CD4-positive, alpha-beta T cell (primary cell): ENCODE results near the gene MARCHF3. TPM values are rescaled to one million over a fixed set of nuclear protein-coding genes. Genes with fewer than 3 reads are reported as not detected.

Source experiments
- ATAC-seq: fragments of 200-7000 bp; cut with Tn5 transposase; one replicate; pipeline ENCODE4 v1.10.0; 2022; ENCODE audit warnings: mild to moderate bottlenecking; ENCODE audit not compliant: poor library complexity
- CTCF ChIA-PET: fragments of 350-600 bp; sonication (Branson Sonifier 250); formaldehyde crosslinking; loops from one replicate; lab custom pipeline; 2021; ENCODE audit warnings: antibody characterized with exemption, inconsistent platforms; lab: Charles Lee
- POLR2A ChIA-PET: fragments of 350-600 bp; sonication (Branson Sonifier 250); formaldehyde crosslinking; loops from one replicate; lab custom pipeline; 2021; ENCODE audit warnings: antibody characterized with exemption, inconsistent platforms; lab: Charles Lee
- DNase-seq, 14 experiments: peaks; one replicate each; pipeline ENCODE4 v3.0.0-alpha.2; 2013 to 2020; ENCODE audit warnings: mixed read lengths in 2 of 14
- H3K27ac ChIP-seq, 2 donors: one replicate each; pipeline versions ENCODE4 v1.5.1 to v1.7.0; 2013; ENCODE audit warnings: low read length in 2 of 2, low read depth in 1 of 2, mild to moderate bottlenecking in 1 of 2
- H3K27me3 ChIP-seq, 2 experiments: 1 replicate in 1 of 2; 2 replicates in 1 of 2; pipeline versions ENCODE4 v1.6.1 to v1.7.0; 2013; ENCODE audit warnings: low read length in 2 of 2, control low read depth in 1 of 2, mild to moderate bottlenecking in 1 of 2, moderate library complexity in 1 of 2; ENCODE audit not compliant: insufficient read depth in 2 of 2, control insufficient read depth in 1 of 2
- H3K36me3 ChIP-seq: one replicate; pipeline ENCODE4 v1.6.1; 2013; ENCODE audit warnings: low read length, control low read depth; ENCODE audit not compliant: insufficient read depth
- H3K4me1 ChIP-seq: one replicate; pipeline ENCODE4 v1.6.1; 2013; ENCODE audit warnings: low read length, control low read depth; ENCODE audit not compliant: insufficient read depth
- H3K4me3 ChIP-seq: one replicate; pipeline ENCODE4 v1.5.1; 2013; ENCODE audit warnings: mild to moderate bottlenecking, low read length, moderate library complexity
- H3K9me3 ChIP-seq, 2 experiments: 1 replicate in 1 of 2; 2 replicates in 1 of 2; pipeline versions ENCODE4 v1.6.1 to v1.7.0; 2013; ENCODE audit warnings: low read length in 2 of 2, mild to moderate bottlenecking in 2 of 2, control low read depth in 1 of 2, moderate library complexity in 1 of 2; ENCODE audit not compliant: control insufficient read depth in 1 of 2, insufficient read depth in 1 of 2
- H3K27ac Mint-ChIP-seq: one replicate; pipeline ENCODE4 v1.8.0; 2020; ENCODE audit warnings: mixed read lengths
- H3K27me3 Mint-ChIP-seq: one replicate; pipeline ENCODE4 v1.8.0; 2021; ENCODE audit warnings: mixed read lengths
- H3K36me3 Mint-ChIP-seq: one replicate; pipeline ENCODE4 v1.8.0; 2021; ENCODE audit warnings: low read depth, mixed read lengths
- H3K4me1 Mint-ChIP-seq: one replicate; pipeline ENCODE4 v1.8.0; 2021; ENCODE audit warnings: low read depth, mixed read lengths
- H3K4me3 Mint-ChIP-seq: one replicate; pipeline ENCODE4 v1.8.0; 2020; ENCODE audit warnings: mild to moderate bottlenecking, mixed read lengths
- H3K9me3 Mint-ChIP-seq: one replicate; pipeline ENCODE4 v1.8.0; 2020; ENCODE audit warnings: mixed read lengths
- intact Hi-C, 2 experiments: fragments of 100-400 bp; cut with DNase I in 1 of 2; cut with micrococcal nuclease in 1 of 2; formaldehyde crosslinking; loops; one replicate each; pipeline versions ENCODE4 v1.15.1 to v1.9.0; 2023 to 2025; cut with DNase I, micrococcal nuclease
- total RNA-seq, 174 experiments: library from RNA in 2 of 174; stranded (reverse) in 2 of 174; gene quantifications; one replicate each; pipeline ENCODE4 v1.2.3 and lab custom pipeline; 2021 to 2026
- TF ChIP-seq, protein P1 (sequence below): fragments of 200-600 bp; IDR thresholded peaks from one replicate; pipeline ENCODE4 v1.8.0; 2022; ENCODE audit warnings: antibody characterized with exemption, mild to moderate bottlenecking

Gene MARCHF3
- total RNA-seq, 2 experiments from 2014 or later, result 5.2 to 6.2 TPM

DNA sequence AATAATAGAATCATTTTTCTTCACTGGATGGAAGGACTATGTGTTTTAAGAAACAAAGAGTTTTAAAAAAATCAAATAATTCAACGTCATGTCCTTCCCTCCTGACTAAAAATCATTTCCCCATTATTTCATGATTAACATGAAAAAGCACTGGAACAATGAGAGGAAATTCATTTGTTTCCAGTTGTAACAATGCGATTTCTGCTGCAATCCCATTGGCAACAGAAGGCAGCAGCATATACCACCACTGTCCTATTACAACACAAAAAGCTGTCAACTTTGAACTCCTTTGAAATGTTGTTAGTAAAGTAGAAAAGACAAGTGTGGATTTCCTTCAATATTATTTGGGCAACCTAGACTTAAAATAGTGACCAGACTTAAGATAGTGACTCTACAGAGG lies 39.9 kb upstream of the MARCHF3 start:
- Mint-ChIP-seq H3K4me1 (peaks cover 34% of the 10 kb centered on the region), H3K36me3 (peaks cover 37% of the 10 kb centered on the region), H3K4me3 (no peak overlapping the region), H3K27me3 (no peaks in the 10 kb centered on the region), H3K27ac (no peak overlapping the region), H3K9me3 (no peaks in the 10 kb centered on the region)
- TF ChIP-seq, protein P1, sequence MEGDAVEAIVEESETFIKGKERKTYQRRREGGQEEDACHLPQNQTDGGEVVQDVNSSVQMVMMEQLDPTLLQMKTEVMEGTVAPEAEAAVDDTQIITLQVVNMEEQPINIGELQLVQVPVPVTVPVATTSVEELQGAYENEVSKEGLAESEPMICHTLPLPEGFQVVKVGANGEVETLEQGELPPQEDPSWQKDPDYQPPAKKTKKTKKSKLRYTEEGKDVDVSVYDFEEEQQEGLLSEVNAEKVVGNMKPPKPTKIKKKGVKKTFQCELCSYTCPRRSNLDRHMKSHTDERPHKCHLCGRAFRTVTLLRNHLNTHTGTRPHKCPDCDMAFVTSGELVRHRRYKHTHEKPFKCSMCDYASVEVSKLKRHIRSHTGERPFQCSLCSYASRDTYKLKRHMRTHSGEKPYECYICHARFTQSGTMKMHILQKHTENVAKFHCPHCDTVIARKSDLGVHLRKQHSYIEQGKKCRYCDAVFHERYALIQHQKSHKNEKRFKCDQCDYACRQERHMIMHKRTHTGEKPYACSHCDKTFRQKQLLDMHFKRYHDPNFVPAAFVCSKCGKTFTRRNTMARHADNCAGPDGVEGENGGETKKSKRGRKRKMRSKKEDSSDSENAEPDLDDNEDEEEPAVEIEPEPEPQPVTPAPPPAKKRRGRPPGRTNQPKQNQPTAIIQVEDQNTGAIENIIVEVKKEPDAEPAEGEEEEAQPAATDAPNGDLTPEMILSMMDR, result no peak
- Histone ChIP-seq H3K27me3 (no peaks in the 10 kb centered on the region), H3K9me3 (no peaks in the 10 kb centered on the region), H3K4me3 (no peak overlapping the region), H3K36me3 (no peaks in the 10 kb centered on the region), H3K4me1 (peaks cover 10% of the 10 kb centered on the region), H3K27ac (no peak overlapping the region)
- ChIA-PET CTCF (interaction anchor here (0.7 kb wide), 1 partner anchor 25 kb away, joined by 4 read pairs; no protein-coding TSS in a partner anchor), POLR2A (interaction anchor here (0.7 to 1.3 kb wide), 3 partner anchors 13 to 216 kb away, joined by 3 read pairs; no protein-coding TSS in a partner anchor)
- ATAC-seq, result no peak
- DNase-seq, result no peak
- intact Hi-C loops, result loop anchor here in 1 of 2 experiments (5.0 to 10.0 kb wide), 2 partner anchors 38 to 245 kb away; partner anchors contain the start of gene MARCHF3

DNA sequence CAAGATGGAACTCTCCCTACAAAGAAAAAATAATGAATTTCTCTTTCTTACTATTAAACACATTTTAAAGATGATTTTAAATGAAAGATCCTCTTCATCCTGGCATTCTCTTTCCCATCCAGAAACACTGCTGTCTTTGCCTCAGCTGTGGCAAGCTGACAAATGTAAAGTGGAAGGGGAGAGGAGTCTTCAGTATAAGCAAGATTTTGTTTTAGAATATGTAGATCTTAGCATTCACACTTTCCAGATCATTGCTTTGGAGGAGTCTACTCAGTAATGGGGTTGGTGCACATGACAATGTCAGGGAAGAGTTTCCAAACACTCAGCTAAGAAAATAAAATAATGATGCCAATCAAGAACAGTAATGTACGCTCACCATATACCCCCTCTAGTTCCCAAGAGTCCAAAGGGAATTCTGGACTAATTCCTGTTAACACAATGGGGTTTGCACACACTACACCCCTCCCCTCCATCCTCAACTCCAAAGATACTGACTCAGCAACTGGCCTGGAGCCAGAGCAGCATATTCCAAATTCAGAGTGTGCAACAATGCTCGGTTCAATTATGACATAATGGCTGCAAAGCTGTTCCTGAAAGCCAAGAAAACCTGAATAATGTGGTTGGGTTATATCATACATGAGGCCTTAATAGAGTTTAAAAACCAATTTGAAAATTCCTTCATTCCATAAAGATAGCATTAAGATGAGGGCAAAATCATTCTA lies 38.3 kb upstream of the MARCHF3 start:
- no peak for ATAC-seq
- H3K36me3 Mint-ChIP-seq, result peaks cover 37% of the 10 kb centered on the region
- Histone ChIP-seq H3K27me3 (no peaks in the 10 kb centered on the region), H3K9me3 (no peaks in the 10 kb centered on the region), H3K4me3 (no peak overlapping the region), H3K4me1 (peaks cover 6% of the 10 kb centered on the region), H3K27ac (no peak overlapping the region), H3K36me3 (peaks cover 5% of the 10 kb centered on the region)
- H3K4me3 Mint-ChIP-seq, result no peak overlapping the region
- H3K27me3 Mint-ChIP-seq, result no peaks in the 10 kb centered on the region
- intact Hi-C loops, result no loop called here
- ChIA-PET POLR2A (no interaction called here), CTCF (no interaction called here)
- H3K9me3 Mint-ChIP-seq, result no peaks in the 10 kb centered on the region
- no peak for DNase-seq
- no peak overlapping the region for H3K27ac Mint-ChIP-seq
- TF ChIP-seq, protein P1, result no peak
- H3K4me1 Mint-ChIP-seq, result peaks cover 28% of the 10 kb centered on the region

DNA sequence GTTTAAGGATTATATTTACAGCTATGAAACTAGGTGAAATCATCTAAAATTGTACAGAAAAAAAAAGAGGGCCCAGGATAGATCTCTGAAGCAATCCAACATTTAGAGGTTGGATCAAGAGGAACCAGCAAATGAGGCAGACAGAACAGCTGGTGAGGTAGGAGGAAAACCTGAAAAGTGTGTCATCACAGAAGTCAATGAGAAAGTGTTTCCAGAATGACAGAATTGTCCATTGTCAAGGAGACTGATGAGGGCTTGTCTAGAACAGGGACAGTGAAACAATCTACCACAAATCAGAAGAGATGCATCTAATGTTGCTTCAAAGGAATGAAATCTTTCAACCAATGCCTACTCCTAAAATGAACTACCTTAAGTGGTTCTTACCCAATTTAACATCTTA lies 36.4 kb upstream of the MARCHF3 start:
- Histone ChIP-seq H3K4me1 (no peaks in the 10 kb centered on the region), H3K4me3 (no peak overlapping the region), H3K27me3 (no peaks in the 10 kb centered on the region), H3K9me3 (no peaks in the 10 kb centered on the region), H3K27ac (no peak overlapping the region), H3K36me3 (peaks cover 5% of the 10 kb centered on the region)
- TF ChIP-seq, protein P1, result no peak
- DNase-seq (no peak), ATAC-seq (no peak)
- intact Hi-C loops, result no loop called here
- no peak overlapping the region for H3K27ac Mint-ChIP-seq
- H3K27me3 Mint-ChIP-seq, result no peaks in the 10 kb centered on the region
- CTCF ChIA-PET, result no interaction called here
- POLR2A ChIA-PET, result no interaction called here
- H3K4me1 Mint-ChIP-seq, result peaks cover 17% of the 10 kb centered on the region
- H3K4me3 Mint-ChIP-seq, result no peak overlapping the region
- peaks cover 32% of the 10 kb centered on the region for H3K36me3 Mint-ChIP-seq
- no peaks in the 10 kb centered on the region for H3K9me3 Mint-ChIP-seq
